HG03457 (cell line): ENCODE data around the gene LTBP4.
"Not testable (repeated sequence)": the region's sequence is repeated elsewhere in the genome, so short reads cannot be mapped to it uniquely, and the experiment has no call there.

Experiments
- ATAC-seq: cut with Tn5 transposase; IDR thresholded peaks from one replicate; pipeline ENCODE4 v1.9.1; 2021; ENCODE audit warnings: moderate number of reproducible peaks; ENCODE audit not compliant: unreplicated experiment

Gene LTBP4

GRCh38 chr19:40655684-40656083 lies 54.5 kb downstream of the LTBP4 start:
- ATAC-seq: not testable (repeated sequence)

- ATAC-seq: no peak
These were observed 56.9 kb downstream of the LTBP4 start for GRCh38 chr19:40658031-40658430.

GRCh38 chr19:40659116-40659515 lies 57.9 kb downstream of the LTBP4 start:
- no peak for ATAC-seq

GRCh38 chr19:40659566-40659965 lies 58.4 kb downstream of the LTBP4 start:
- ATAC-seq: no peak

GRCh38 chr19:40661616-40662015 lies 60.4 kb downstream of the LTBP4 start:
- ATAC-seq: no peak

GRCh38 chr19:40662925-40663694 lies 61.9 kb downstream of the LTBP4 start:
- ATAC-seq: peak; percentile 67

GRCh38 chr19:40663695-40664692 lies 62.8 kb downstream of the LTBP4 start:
- no peak for ATAC-seq

GRCh38 chr19:40666803-40667438 lies 65.8 kb downstream of the LTBP4 start:
- no peak for ATAC-seq

- no peak for ATAC-seq
These were observed 66.4 kb downstream of the LTBP4 start for GRCh38 chr19:40667602-40668001.

- no peak for ATAC-seq
These were observed 67.9 kb downstream of the LTBP4 start for GRCh38 chr19:40668991-40669614.

- ATAC-seq: no peak
These were observed 70.2 kb downstream of the LTBP4 start for GRCh38 chr19:40671404-40671803.

- no peak for ATAC-seq
These were observed 70.9 kb downstream of the LTBP4 start for GRCh38 chr19:40672038-40672437.

GRCh38 chr19:40672573-40673299 lies 71.6 kb downstream of the LTBP4 start:
- ATAC-seq: no peak

- ATAC-seq: no peak
These were observed 72.2 kb downstream of the LTBP4 start for GRCh38 chr19:40673397-40673796.

GRCh38 chr19:40674291-40674690 lies 73.1 kb downstream of the LTBP4 start:
- ATAC-seq: no peak

- ATAC-seq: no peak
These were observed 76.0 kb downstream of the LTBP4 start for GRCh38 chr19:40677156-40677555.
